ENCODE measurements around the gene NBAS.

- no peak for TF ChIP-seq CTCF (conservative IDR thresholded peaks at IDR 0.05; ENCODE audit: low read length)
- no peak for TF ChIP-seq EZH2phosphoT487 (IDR thresholded peaks at IDR 0.05; ENCODE audit: borderline replicate concordance, low read depth, low read length)
Observed at GRCh38 chr2:15226661-15227060, 334.5 kb downstream of the NBAS start.

All from OCI-LY7 (cell line).